ENCODE measurements around the gene CHCHD3.

The CHCHD3 gene

GRCh38 chr7:133079296-133079695 is 2.6 kb downstream of the CHCHD3 start:
- H3K27ac ChIP-seq: no peak overlapping the region
- H3K27me3 ChIP-seq: no peaks in the 10 kb centered on the region
- H3K9me3 ChIP-seq: no peaks in the 10 kb centered on the region
- intact Hi-C loops (cut with DNase I; ENCODE audit: low total_unique reads): no loop called here
- H3K4me1 ChIP-seq: peaks cover 0 to 27% (median 15%) of the 10 kb centered on the region in 4 donors
- no peak overlapping the region for H3K4me3 ChIP-seq
- DNase-seq: no peak
- H3K36me3 ChIP-seq: no peaks in the 10 kb centered on the region
- TF ChIP-seq CTCF (IDR thresholded peaks at IDR 0.05): no peak

GRCh38 chr7:133077394-133077793 is 4.5 kb downstream of the CHCHD3 start:
- Histone ChIP-seq H3K36me3 (no peaks in the 10 kb centered on the region), H3K4me3 (no peak overlapping the region), H3K27ac (no peak overlapping the region), H3K27me3 (no peaks in the 10 kb centered on the region), H3K4me1 (peaks cover 0 to 25% (median 15%) of the 10 kb centered on the region in 4 donors), H3K9me3 (no peaks in the 10 kb centered on the region)
- intact Hi-C loops (cut with DNase I; ENCODE audit: low total_unique reads): no loop called here
- DNase-seq: no peak
- no peak for TF ChIP-seq CTCF (IDR thresholded peaks at IDR 0.05)

GRCh38 chr7:133076142-133076541 is 5.7 kb downstream of the CHCHD3 start:
- Histone ChIP-seq H3K4me3 (no peak overlapping the region), H3K27ac (no peak overlapping the region), H3K27me3 (no peaks in the 10 kb centered on the region), H3K36me3 (no peaks in the 10 kb centered on the region), H3K9me3 (no peaks in the 10 kb centered on the region), H3K4me1 (peaks cover 0 to 20% (median 13%) of the 10 kb centered on the region in 4 donors)
- no peak for TF ChIP-seq CTCF (IDR thresholded peaks at IDR 0.05)
- no peak for DNase-seq
- intact Hi-C loops (cut with DNase I; ENCODE audit: low total_unique reads): no loop called here

GRCh38 chr7:133071506-133071905 is 10.4 kb downstream of the CHCHD3 start:
- DNase-seq: no peak
- Histone ChIP-seq H3K9me3 (no peaks in the 10 kb centered on the region), H3K36me3 (peaks cover 15 to 25% (median 25%) of the 10 kb centered on the region in 3 donors), H3K27me3 (no peaks in the 10 kb centered on the region), H3K4me1 (no peaks in the 10 kb centered on the region), H3K27ac (no peak overlapping the region), H3K4me3 (no peak overlapping the region)
- no peak for TF ChIP-seq CTCF (IDR thresholded peaks at IDR 0.05)
- intact Hi-C loops (cut with DNase I; ENCODE audit: low total_unique reads): no loop called here

GRCh38 chr7:133070562-133070961 is 11.3 kb downstream of the CHCHD3 start:
- no peaks in the 10 kb centered on the region for H3K27me3 ChIP-seq
- intact Hi-C loops (cut with DNase I; ENCODE audit: low total_unique reads): no loop called here

More at GRCh38 chr7:133070562-133070961, 11.3 kb downstream of the CHCHD3 start:
- Histone ChIP-seq H3K9me3 (no peaks in the 10 kb centered on the region), H3K36me3 (peaks cover 16 to 28% (median 25%) of the 10 kb centered on the region in 3 donors), H3K4me1 (no peaks in the 10 kb centered on the region), H3K27ac (no peak overlapping the region), H3K4me3 (no peak overlapping the region)
- no peak for DNase-seq
- no peak for TF ChIP-seq CTCF (IDR thresholded peaks at IDR 0.05)
